Kidney (tissue), 14 donors: ENCODE measurements around the gene SH3BP4. TPM values are rescaled to one million over a fixed set of nuclear protein-coding genes. Genes with fewer than 3 reads are reported as not detected.

Source experiments
- DNase-seq, 5 donors: peaks; one replicate each; pipeline ENCODE4 v3.0.0-alpha.2; 2013 to 2020
- FAIRE-seq: peaks from 2 replicates; lab custom pipeline; 2012; peaks lifted over from hg19 to GRCh38; lab: Jason Lieb, UNC
- H3K27ac ChIP-seq, 2 donors: one replicate each; pipeline ENCODE4 v1.7.0; 2013; ENCODE audit warnings: low read depth in 2 of 2, low read length in 2 of 2, inconsistent platforms in 1 of 2
- H3K27me3 ChIP-seq: one replicate; pipeline ENCODE4 v1.7.1; 2013; ENCODE audit warnings: low read length, inconsistent platforms; ENCODE audit not compliant: control insufficient read depth, insufficient read depth
- H3K36me3 ChIP-seq, 3 donors: one replicate each; pipeline versions ENCODE4 v1.7.0 to v1.7.1; 2013; ENCODE audit warnings: low read length in 3 of 3, control low read depth in 1 of 3, inconsistent platforms in 1 of 3; ENCODE audit not compliant: insufficient read depth in 3 of 3, control insufficient read depth in 2 of 3
- H3K4me1 ChIP-seq, 3 donors: one replicate each; pipeline versions ENCODE4 v1.7.0 to v1.7.1; 2013; ENCODE audit warnings: low read length in 3 of 3, inconsistent platforms in 1 of 3, low read depth in 1 of 3; ENCODE audit not compliant: control insufficient read depth in 2 of 3, insufficient read depth in 2 of 3
- H3K4me3 ChIP-seq, 3 donors: one replicate each; pipeline versions ENCODE4 v1.7.0 to v1.8.1; 2013; ENCODE audit warnings: low read length in 3 of 3, control low read depth in 1 of 3, inconsistent platforms in 1 of 3
- H3K9ac ChIP-seq, 3 donors: one replicate each; pipeline versions ENCODE4 v1.7.0 to v1.7.1; 2013; ENCODE audit warnings: low read length in 3 of 3, control low read depth in 1 of 3, inconsistent platforms in 1 of 3
- H3K9me3 ChIP-seq, 3 donors: one replicate each; pipeline versions ENCODE4 v1.7.0 to v1.7.1; 2013; ENCODE audit warnings: low read length in 3 of 3, control low read depth in 1 of 3, inconsistent platforms in 1 of 3; ENCODE audit not compliant: control insufficient read depth in 2 of 3, insufficient read depth in 1 of 3
- CTCF ChIP-seq: IDR thresholded peaks from 3 replicates; pipeline ENCODE4 v1.5.1; 2012; ENCODE audit warnings: mild to moderate bottlenecking, moderate library complexity, borderline replicate concordance; ENCODE audit not compliant: insufficient read depth; ENCODE audit errors: extremely low read depth
- intact Hi-C: fragments of 100-400 bp; cut with DNase I; formaldehyde crosslinking; loops from one replicate; pipeline ENCODE4 v1.11.1; 2022
- polyA plus RNA-seq: library from polyadenylated mRNA; stranded (reverse); fragments of 350-450 nt; fragmentation: Illumina TruSeq; extraction: RNeasy Lipid Tissue Mini Kit (QIAGEN cat#74804); gene quantifications from one replicate; pipeline ENCODE4 v1.2.3, GENCODE V29; 2014; ENCODE audit warnings: low read depth, low replicate concordance; ENCODE audit not compliant: insufficient read depth
- total RNA-seq: library from RNA; stranded (reverse); fragmentation: NEBNext Ultra II Directional; extraction: Animal tissue kit (Norgen Biotek cat#: 25700); gene quantifications from one replicate; pipeline ENCODE4 v1.2.1, GENCODE V29; 2021
- donor health status: control.
- donor health status: control.
- donor health status: control.
- donor health status: control.
- donor health status: control.
- donor health status: DM: yes; HTN: yes; CAD: no.
- donor health status: Normal renal cell carcinoma (clear cell type).

Gene SH3BP4
- total and polyA plus RNA-seq, 2 donors from 2014 or later: 20.0 to 52.9 TPM

GRCh38 chr2:235046589-235046988 is 94.8 kb downstream of the SH3BP4 start:
- H3K9ac ChIP-seq: peak overlapping the region in 1 of 3 donors; percentile 7
- H3K27ac ChIP-seq: no peak overlapping the region
- peak in 1 of 5 donors; percentile 9 for DNase-seq
- H3K9me3 ChIP-seq: no peaks in the 10 kb centered on the region
- H3K4me3 ChIP-seq: no peak overlapping the region
- H3K27me3 ChIP-seq: no peaks in the 10 kb centered on the region
- H3K36me3 ChIP-seq: peaks cover 0 to 25% (median 5%) of the 10 kb centered on the region in 3 donors
- peaks cover 0 to 15% (median 14%) of the 10 kb centered on the region in 3 donors for H3K4me1 ChIP-seq
- intact Hi-C loops: no loop called here
- FAIRE-seq: no peak
- no peak for TF ChIP-seq CTCF

- no peak for FAIRE-seq
- Histone ChIP-seq H3K27ac (peak overlapping the region; percentile 45 to 57), H3K36me3 (peaks cover 0 to 17% (median 5%) of the 10 kb centered on the region in 3 donors), H3K9me3 (no peaks in the 10 kb centered on the region), H3K27me3 (no peaks in the 10 kb centered on the region), H3K4me1 (peaks cover 0 to 18% (median 16%) of the 10 kb centered on the region in 3 donors), H3K4me3 (no peak overlapping the region), H3K9ac (peak overlapping the region in 1 of 3 donors; percentile 7)
- DNase-seq: peak in 1 of 5 donors; percentile 19
- intact Hi-C loops: no loop called here
- TF ChIP-seq CTCF: no peak
Observed at GRCh38 chr2:235047171-235048160, 95.6 kb downstream of the SH3BP4 start.

- TF ChIP-seq CTCF: no peak
- DNase-seq (peak in 1 of 5 donors; percentile 13), FAIRE-seq (no peak)
- Histone ChIP-seq H3K27ac (peak overlapping the region; percentile 45 to 81), H3K27me3 (no peaks in the 10 kb centered on the region), H3K4me1 (peaks cover 0 to 18% (median 16%) of the 10 kb centered on the region in 3 donors), H3K9ac (peak overlapping the region in 1 of 3 donors; percentile 51), H3K9me3 (no peaks in the 10 kb centered on the region), H3K4me3 (no peak overlapping the region), H3K36me3 (peaks cover 0 to 16% (median 3%) of the 10 kb centered on the region in 3 donors)
- intact Hi-C loops: no loop called here
Observed at GRCh38 chr2:235048549-235048948, 96.7 kb downstream of the SH3BP4 start.
